Dermis microvascular lymphatic vessel endothelial cell (primary cell): ENCODE results near the gene MRPS18B. TPM values are rescaled to one million over a fixed set of nuclear protein-coding genes. Genes with fewer than 3 reads are reported as not detected.

ENCODE experiments used
- total RNA-seq: library from RNA; depleted of rRNA; stranded (reverse); fragments of >200 nt; gene quantifications from 2 replicates; pipeline ENCODE4 v1.2.1, GENCODE V29; 2014

Gene MRPS18B
- total RNA-seq, 1 donor from 2014 or later: 35.9 TPM

Other genes with a start within 250 kb of the MRPS18B start
- gene HLA-E, start 128.3 kb upstream of the MRPS18B start, total RNA-seq: 465 and 1,088 TPM in 2 replicates
- 43.1 and 53.1 TPM in 2 replicates for gene GNL1, start 61.4 kb upstream of the MRPS18B start, total RNA-seq
- 2.2 and 2.5 TPM in 2 replicates for gene PRR3, start 60.5 kb upstream of the MRPS18B start, total RNA-seq
- gene ABCF1, start 46.4 kb upstream of the MRPS18B start, total RNA-seq: 29.3 and 43.2 TPM in 2 replicates
- 9.1 and 10.1 TPM in 2 replicates for gene PPP1R10, start 597 bp upstream of the MRPS18B start, total RNA-seq
- 2.7 and 3.4 TPM in 2 replicates for gene ATAT1, start 9.0 kb downstream of the MRPS18B start, total RNA-seq
- 1.7 and 3.2 TPM in 2 replicates for gene C6orf136, start 29.3 kb downstream of the MRPS18B start, total RNA-seq
- 30.3 and 36.9 TPM in 2 replicates for gene DHX16, start 55.2 kb downstream of the MRPS18B start, total RNA-seq
- 25.2 and 37.4 TPM in 2 replicates for gene PPP1R18, start 68.8 kb downstream of the MRPS18B start, total RNA-seq
- gene NRM, start 73.1 kb downstream of the MRPS18B start, total RNA-seq: 1.8 and 2.1 TPM in 2 replicates
- gene MDC1, start 99.4 kb downstream of the MRPS18B start, total RNA-seq: 4.9 and 5.7 TPM in 2 replicates
- gene TUBB, start 102.5 kb downstream of the MRPS18B start, total RNA-seq: 397 and 399 TPM in 2 replicates
- 52.5 and 55.2 TPM in 2 replicates for gene FLOT1, start 124.8 kb downstream of the MRPS18B start, total RNA-seq
- 46.3 and 86.1 TPM in 2 replicates for gene IER3, start 126.7 kb downstream of the MRPS18B start, total RNA-seq